CD14-positive monocyte (primary cell): Measurements from ENCODE around the gene GPRC5A. TPM values are rescaled to one million over a fixed set of nuclear protein-coding genes. Genes with fewer than 3 reads are reported as not detected.

ENCODE experiments used
- DNase-seq, 3 donors: peaks; one replicate each; pipeline ENCODE4 v3.0.0-alpha.2; 2011 to 2022
- H2AFZ ChIP-seq: 2 replicates; pipeline ENCODE4 v1.6.0; 2012; ENCODE audit warnings: mild to moderate bottlenecking, low read depth, low read length, inconsistent platforms; ENCODE audit not compliant: insufficient read depth, poor library complexity, severe bottlenecking
- H3K27ac ChIP-seq, 2 donors: 1 replicate in 1 of 2; 2 replicates in 1 of 2; pipeline ENCODE4 v1.5.1; 2012 to 2013; ENCODE audit warnings: low read length in 2 of 2, control low read depth in 1 of 2, inconsistent platforms in 1 of 2, low read depth in 1 of 2, mild to moderate bottlenecking in 1 of 2
- H3K27me3 ChIP-seq, 2 donors: one replicate each; pipeline versions ENCODE4 v1.6.0 to v1.6.1; 2011 to 2013; ENCODE audit warnings: low read length in 2 of 2; ENCODE audit not compliant: control insufficient read depth in 2 of 2, insufficient read depth in 2 of 2
- H3K36me3 ChIP-seq, 2 donors: replicated peaks in 1 of 2; 1 replicate in 1 of 2; 2 replicates in 1 of 2; pipeline versions ENCODE4 v1.5.1 to v1.6.1; 2012 to 2013; ENCODE audit warnings: low read length in 2 of 2, control low read depth in 1 of 2, inconsistent platforms in 1 of 2, mild to moderate bottlenecking in 1 of 2; ENCODE audit not compliant: insufficient read depth in 2 of 2, control insufficient read depth in 1 of 2
- H3K4me1 ChIP-seq, 2 donors: 1 replicate in 1 of 2; 2 replicates in 1 of 2; pipeline versions ENCODE4 v1.5.1 to v1.6.1; 2012 to 2013; ENCODE audit warnings: low read length in 2 of 2, control low read depth in 1 of 2, inconsistent platforms in 1 of 2, mild to moderate bottlenecking in 1 of 2, moderate library complexity in 1 of 2; ENCODE audit not compliant: insufficient read depth in 2 of 2, control insufficient read depth in 1 of 2
- H3K4me2 ChIP-seq: replicated peaks from 2 replicates; pipeline ENCODE3; 2012; ENCODE audit warnings: low read length, moderate library complexity, mild to moderate bottlenecking; ENCODE audit not compliant: poor library complexity, severe bottlenecking; ENCODE audit errors: extremely low read depth
- H3K4me3 ChIP-seq, 3 experiments: fragments of 200-600 bp in 1 of 3; sonication (generic) in 1 of 3; replicated peaks in 1 of 3; 1 replicate in 2 of 3; 2 replicates in 1 of 3; pipeline ENCODE4 v1.5.1; 2011 to 2013; ENCODE audit warnings: low read length in 3 of 3, mild to moderate bottlenecking in 3 of 3, control low read depth in 2 of 3, low read depth in 2 of 3, inconsistent platforms in 1 of 3, moderate library complexity in 1 of 3
- H3K79me2 ChIP-seq: 2 replicates; pipeline ENCODE4 v1.6.0; 2012; ENCODE audit warnings: mild to moderate bottlenecking, control low read depth, inconsistent platforms, low read length, moderate library complexity; ENCODE audit not compliant: insufficient read depth
- H3K9ac ChIP-seq: 2 replicates; pipeline ENCODE4 v1.6.0; 2017; ENCODE audit warnings: low read length, mild to moderate bottlenecking; ENCODE audit not compliant: insufficient read depth, poor library complexity, severe bottlenecking
- H3K9me3 ChIP-seq, 2 donors: replicated peaks in 1 of 2; 1 replicate in 1 of 2; 2 replicates in 1 of 2; pipeline versions ENCODE4 v1.5.1 to v1.6.1; 2012 to 2013; ENCODE audit warnings: low read length in 2 of 2, control low read depth in 1 of 2; ENCODE audit not compliant: control insufficient read depth in 1 of 2, insufficient read depth in 1 of 2
- H4K20me1 ChIP-seq: 2 replicates; pipeline ENCODE4 v1.6.0; 2012; ENCODE audit warnings: mild to moderate bottlenecking, low read length, control low read depth, moderate library complexity; ENCODE audit not compliant: insufficient read depth
- H3K27ac Mint-ChIP-seq, 7 donors: one replicate each; pipeline ENCODE4 v1.8.0; 2020; ENCODE audit warnings: mild to moderate bottlenecking in 7 of 7, mixed read lengths in 7 of 7, moderate library complexity in 6 of 7, inconsistent platforms in 2 of 7
- H3K27me3 Mint-ChIP-seq, 3 donors: one replicate each; pipeline ENCODE4 v1.8.0; 2021 to 2022; ENCODE audit warnings: low read depth in 3 of 3, mild to moderate bottlenecking in 3 of 3, mixed read lengths in 3 of 3, moderate library complexity in 3 of 3, inconsistent platforms in 1 of 3
- H3K36me3 Mint-ChIP-seq, 2 donors: one replicate each; pipeline ENCODE4 v1.8.0; 2020; ENCODE audit warnings: mixed read lengths in 2 of 2, inconsistent platforms in 1 of 2, mild to moderate bottlenecking in 1 of 2
- H3K4me1 Mint-ChIP-seq: one replicate; pipeline ENCODE4 v1.8.0; 2020; ENCODE audit warnings: mild to moderate bottlenecking, mixed read lengths
- H3K4me3 Mint-ChIP-seq, 2 donors: one replicate each; pipeline ENCODE4 v1.8.0; 2020; ENCODE audit warnings: mild to moderate bottlenecking in 2 of 2, mixed read lengths in 2 of 2, moderate library complexity in 1 of 2
- H3K9me3 Mint-ChIP-seq, 7 donors: one replicate each; pipeline ENCODE4 v1.8.0; 2020 to 2022; ENCODE audit warnings: mixed read lengths in 7 of 7, mild to moderate bottlenecking in 6 of 7, moderate library complexity in 6 of 7, inconsistent platforms in 2 of 7
- WGBS: methylation state at CpG from one replicate; pipeline ENCODE4 v1.1.5; 2013; ENCODE audit warnings: missing lambda C conversion rate; ENCODE audit not compliant: insufficient coverage; 5-methylcytosine and 5-hydroxymethylcytosine counted together
- intact Hi-C, 2 donors: fragments of 100-400 bp; cut with micrococcal nuclease; formaldehyde crosslinking; loops; one replicate each; pipeline versions ENCODE4 v1.15.0 to v1.15.1; 2023
- polyA plus RNA-seq, 3 donors: library from polyadenylated mRNA; depleted of rRNA in 1 of 3; unstranded in 2 of 3; stranded (reverse) in 1 of 3; fragments of 300-500 nt in 2 of 3; fragments of >200 nt in 1 of 3; fragmentation: Illumina TruSeq in 2 of 3; gene quantifications; 1 replicate in 2 of 3; 2 replicates in 1 of 3; pipeline ENCODE4 v1.2.3, GENCODE V29; 2012 to 2021
- TF ChIP-seq, protein P1 (sequence below): fragments of 200-600 bp; IDR thresholded peaks from one replicate; pipeline ENCODE4 v1.8.0; 2022; ENCODE audit warnings: antibody characterized with exemption, mild to moderate bottlenecking

The GPRC5A gene
- polyA plus RNA-seq, 3 donors: 0.43 TPM; not detected in 2

DNA sequence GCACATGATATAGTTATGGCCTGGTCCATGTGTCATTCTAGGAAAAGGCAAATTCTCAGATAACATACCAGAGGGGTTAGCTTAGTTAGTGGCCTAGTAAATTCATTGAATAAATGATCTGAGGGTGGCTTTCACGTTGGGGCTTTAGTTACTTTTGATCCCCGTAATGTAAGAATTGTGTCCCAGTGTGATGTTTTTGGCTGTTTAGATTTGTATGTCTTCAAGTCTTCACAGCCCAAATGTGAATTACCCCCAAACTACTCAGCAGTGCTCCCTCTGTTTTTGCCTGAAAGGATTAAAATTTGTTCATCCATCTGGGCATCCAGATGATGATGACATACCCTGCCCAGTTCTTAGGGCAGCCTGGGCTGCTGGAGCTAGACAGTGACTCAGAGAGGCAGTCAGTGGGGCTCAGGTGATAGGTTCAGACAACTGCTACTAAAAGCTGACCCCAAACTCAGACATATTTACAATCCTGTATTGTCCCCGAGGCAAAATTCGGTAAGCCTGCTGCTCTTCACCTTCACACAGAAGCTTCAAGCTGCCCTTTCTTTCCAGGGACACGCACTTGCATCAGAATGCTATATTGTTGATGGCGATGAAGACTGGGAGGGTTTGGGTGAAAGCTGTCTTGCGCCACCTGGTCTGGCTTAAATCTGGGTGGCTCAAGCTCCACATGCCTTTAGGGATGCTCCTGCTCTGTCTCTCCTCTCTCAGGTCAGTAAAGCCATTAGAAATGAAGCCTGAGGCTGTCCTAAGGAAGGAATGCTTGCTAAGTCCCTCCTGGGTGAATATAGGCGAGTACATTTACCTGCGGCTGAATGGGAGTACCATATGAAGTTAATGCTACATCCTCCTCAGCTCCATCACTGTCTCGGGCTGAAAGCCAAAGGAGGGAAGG lies 50.3 kb downstream of the GPRC5A start:
- Mint-ChIP-seq H3K27ac (no peak overlapping the region), H3K4me3 (no peak overlapping the region), H3K4me1 (no peaks in the 10 kb centered on the region), H3K9me3 (no peaks in the 10 kb centered on the region), H3K36me3 (no peaks in the 10 kb centered on the region), H3K27me3 (peaks cover 2 to 10% (median 3%) of the 10 kb centered on the region in 3 donors)
- Histone ChIP-seq H3K4me2 (no peak overlapping the region), H3K4me1 (no peaks in the 10 kb centered on the region), H3K4me3 (no peak overlapping the region), H3K27me3 (no peaks in the 10 kb centered on the region), H3K9me3 (no peaks in the 10 kb centered on the region), H3K9ac (no peak overlapping the region), H3K79me2 (no peaks in the 10 kb centered on the region), H3K36me3 (no peaks in the 10 kb centered on the region), H3K27ac (no peak overlapping the region), H2AFZ (no peak overlapping the region), H4K20me1 (no peaks in the 10 kb centered on the region)
- TF ChIP-seq, protein P1, sequence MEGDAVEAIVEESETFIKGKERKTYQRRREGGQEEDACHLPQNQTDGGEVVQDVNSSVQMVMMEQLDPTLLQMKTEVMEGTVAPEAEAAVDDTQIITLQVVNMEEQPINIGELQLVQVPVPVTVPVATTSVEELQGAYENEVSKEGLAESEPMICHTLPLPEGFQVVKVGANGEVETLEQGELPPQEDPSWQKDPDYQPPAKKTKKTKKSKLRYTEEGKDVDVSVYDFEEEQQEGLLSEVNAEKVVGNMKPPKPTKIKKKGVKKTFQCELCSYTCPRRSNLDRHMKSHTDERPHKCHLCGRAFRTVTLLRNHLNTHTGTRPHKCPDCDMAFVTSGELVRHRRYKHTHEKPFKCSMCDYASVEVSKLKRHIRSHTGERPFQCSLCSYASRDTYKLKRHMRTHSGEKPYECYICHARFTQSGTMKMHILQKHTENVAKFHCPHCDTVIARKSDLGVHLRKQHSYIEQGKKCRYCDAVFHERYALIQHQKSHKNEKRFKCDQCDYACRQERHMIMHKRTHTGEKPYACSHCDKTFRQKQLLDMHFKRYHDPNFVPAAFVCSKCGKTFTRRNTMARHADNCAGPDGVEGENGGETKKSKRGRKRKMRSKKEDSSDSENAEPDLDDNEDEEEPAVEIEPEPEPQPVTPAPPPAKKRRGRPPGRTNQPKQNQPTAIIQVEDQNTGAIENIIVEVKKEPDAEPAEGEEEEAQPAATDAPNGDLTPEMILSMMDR: no peak
- intact Hi-C loops: no loop called here
- no peak for DNase-seq
- WGBS: 93% methylated on average over 4 of the region's 10 CpGs

DNA sequence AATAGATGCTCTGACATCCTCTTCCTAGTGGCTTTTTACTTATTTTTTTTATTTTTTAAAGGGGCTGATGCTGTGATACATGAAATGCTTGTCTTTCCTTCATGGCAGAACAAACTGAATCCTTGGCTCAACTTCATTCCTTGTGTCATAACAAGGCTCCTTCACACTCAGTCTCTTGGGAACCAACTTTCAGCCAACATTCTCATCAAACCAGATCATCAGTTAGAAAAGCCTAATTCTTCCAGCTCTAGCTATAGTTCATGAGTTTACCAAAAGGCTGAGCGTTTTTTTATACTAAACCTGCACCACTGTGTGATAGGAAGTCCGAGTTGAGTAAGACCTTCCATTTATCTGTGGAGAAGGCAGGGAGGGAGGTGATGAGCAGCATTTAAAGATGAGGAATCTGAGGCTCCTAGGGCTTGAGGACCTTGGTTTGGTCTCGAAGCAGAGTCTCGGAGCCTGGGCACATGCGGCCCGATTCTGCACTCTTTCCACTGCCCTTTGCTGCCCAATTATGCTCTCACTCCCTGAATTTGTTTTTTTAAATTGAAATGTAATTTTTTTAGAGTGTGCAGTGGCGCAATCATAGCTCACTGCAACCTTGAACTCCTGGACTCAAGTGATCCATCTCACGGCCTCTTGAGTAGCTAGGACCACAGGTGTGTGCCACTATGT lies 52.4 kb downstream of the GPRC5A start:
- Mint-ChIP-seq H3K27ac (no peak overlapping the region), H3K4me3 (no peak overlapping the region), H3K9me3 (no peaks in the 10 kb centered on the region), H3K4me1 (no peaks in the 10 kb centered on the region), H3K36me3 (no peaks in the 10 kb centered on the region), H3K27me3 (peaks cover 0 to 6% (median 5%) of the 10 kb centered on the region in 3 donors)
- 91% methylated on average over 3 of the region's 8 CpGs for WGBS
- intact Hi-C loops: no loop called here
- Histone ChIP-seq H3K79me2 (no peaks in the 10 kb centered on the region), H3K36me3 (no peaks in the 10 kb centered on the region), H3K4me1 (no peaks in the 10 kb centered on the region), H3K27ac (no peak overlapping the region), H3K9me3 (no peaks in the 10 kb centered on the region), H3K9ac (no peak overlapping the region), H3K27me3 (no peaks in the 10 kb centered on the region), H4K20me1 (no peaks in the 10 kb centered on the region), H2AFZ (no peak overlapping the region), H3K4me3 (no peak overlapping the region), H3K4me2 (no peak overlapping the region)
- TF ChIP-seq, protein P1: no peak
- DNase-seq: no peak
